Left ventricle myocardium inferior (tissue), 1 donor: Measurements from ENCODE around the gene EWSR1. TPM values are rescaled to one million over a fixed set of nuclear protein-coding genes. Genes with fewer than 3 reads are reported as not detected.

ENCODE experiments used
- DNase-seq: peaks from one replicate; pipeline ENCODE4 v3.0.0-alpha.2; 2020
- H3K27ac ChIP-seq: fragments of 200-600 bp; replicated peaks from 2 replicates; pipeline ENCODE4 v1.8.0; 2021
- H3K27me3 ChIP-seq: fragments of 200-600 bp; 2 replicates; pipeline ENCODE4 v1.8.0; 2021; ENCODE audit warnings: low read depth
- H3K36me3 ChIP-seq: fragments of 200-600 bp; 2 replicates; pipeline ENCODE4 v1.8.0; 2021
- H3K4me1 ChIP-seq: fragments of 200-600 bp; 2 replicates; pipeline ENCODE4 v1.8.0; 2021
- H3K4me3 ChIP-seq: fragments of 200-600 bp; 2 replicates; pipeline ENCODE4 v1.8.0; 2021; ENCODE audit warnings: mild to moderate bottlenecking, moderate library complexity
- H3K9me3 ChIP-seq: fragments of 200-600 bp; replicated peaks from 2 replicates; pipeline ENCODE4 v1.8.0; 2021
- CTCF ChIP-seq: fragments of 200-600 bp; IDR thresholded peaks from 2 replicates; pipeline ENCODE4 v1.8.0; 2021; ENCODE audit warnings: antibody characterized with exemption, mild to moderate bottlenecking, borderline replicate concordance
- intact Hi-C: fragments of 100-400 bp; cut with micrococcal nuclease; formaldehyde crosslinking; loops from one replicate; pipeline ENCODE4 v1.11.0; 2022
- total RNA-seq: library from RNA; stranded (reverse); fragmentation: NEBNext Ultra II Directional; extraction: Animal tissue kit (Norgen Biotek cat#: 25700); gene quantifications from one replicate; pipeline ENCODE4 v1.2.1, GENCODE V29; 2021
- donor health status: DM: no; HTN: yes; CAD: no; lungs with severe emphysema.

Gene EWSR1
- total RNA-seq, 1 donor from 2014 or later, result 122 TPM

- Histone ChIP-seq H3K4me1 (peaks cover 11% of the 10 kb centered on the region), H3K9me3 (no peaks in the 10 kb centered on the region), H3K36me3 (peaks cover 81% of the 10 kb centered on the region), H3K27ac (no peak overlapping the region), H3K4me3 (no peak overlapping the region), H3K27me3 (no peaks in the 10 kb centered on the region)
- intact Hi-C loops, result no loop called here
- no peak for DNase-seq
- TF ChIP-seq CTCF, result no peak
Measured at GRCh38 chr22:29331213-29331612, 63.1 kb downstream of the EWSR1 start.

- Histone ChIP-seq H3K4me3 (no peak overlapping the region), H3K4me1 (peaks cover 11% of the 10 kb centered on the region), H3K27me3 (no peaks in the 10 kb centered on the region), H3K27ac (no peak overlapping the region), H3K36me3 (peaks cover 85% of the 10 kb centered on the region), H3K9me3 (no peaks in the 10 kb centered on the region)
- no peak for DNase-seq
- TF ChIP-seq CTCF, result no peak
- intact Hi-C loops, result no loop called here
Measured at GRCh38 chr22:29331658-29332300, 63.7 kb downstream of the EWSR1 start.

- Histone ChIP-seq H3K9me3 (no peaks in the 10 kb centered on the region), H3K27ac (no peak overlapping the region), H3K27me3 (no peaks in the 10 kb centered on the region), H3K4me3 (no peak overlapping the region), H3K36me3 (peaks cover 83% of the 10 kb centered on the region), H3K4me1 (peaks cover 23% of the 10 kb centered on the region)
- intact Hi-C loops, result no loop called here
- no peak for TF ChIP-seq CTCF
- no peak for DNase-seq
Measured at GRCh38 chr22:29332886-29333496, 64.9 kb downstream of the EWSR1 start.

GRCh38 chr22:29334148-29334547 lies 66.1 kb downstream of the EWSR1 start:
- Histone ChIP-seq H3K4me3 (no peak overlapping the region), H3K36me3 (peaks cover 84% of the 10 kb centered on the region), H3K27me3 (no peaks in the 10 kb centered on the region), H3K4me1 (peaks cover 23% of the 10 kb centered on the region), H3K9me3 (no peaks in the 10 kb centered on the region), H3K27ac (no peak overlapping the region)
- no peak for TF ChIP-seq CTCF
- no peak for DNase-seq
- intact Hi-C loops, result no loop called here

- peaks cover 84% of the 10 kb centered on the region for H3K36me3 ChIP-seq
- DNase-seq, result no peak
- no peak for TF ChIP-seq CTCF
- no peak overlapping the region for H3K4me3 ChIP-seq
- intact Hi-C loops, result no loop called here
- H3K4me1 ChIP-seq, result peaks cover 23% of the 10 kb centered on the region
- no peaks in the 10 kb centered on the region for H3K9me3 ChIP-seq
- H3K27ac ChIP-seq, result no peak overlapping the region
- H3K27me3 ChIP-seq, result no peaks in the 10 kb centered on the region
Measured at GRCh38 chr22:29334696-29335344, 66.8 kb downstream of the EWSR1 start.
